ENCODE results near the gene TMEM183A.

TMEM183A gene

DNA sequence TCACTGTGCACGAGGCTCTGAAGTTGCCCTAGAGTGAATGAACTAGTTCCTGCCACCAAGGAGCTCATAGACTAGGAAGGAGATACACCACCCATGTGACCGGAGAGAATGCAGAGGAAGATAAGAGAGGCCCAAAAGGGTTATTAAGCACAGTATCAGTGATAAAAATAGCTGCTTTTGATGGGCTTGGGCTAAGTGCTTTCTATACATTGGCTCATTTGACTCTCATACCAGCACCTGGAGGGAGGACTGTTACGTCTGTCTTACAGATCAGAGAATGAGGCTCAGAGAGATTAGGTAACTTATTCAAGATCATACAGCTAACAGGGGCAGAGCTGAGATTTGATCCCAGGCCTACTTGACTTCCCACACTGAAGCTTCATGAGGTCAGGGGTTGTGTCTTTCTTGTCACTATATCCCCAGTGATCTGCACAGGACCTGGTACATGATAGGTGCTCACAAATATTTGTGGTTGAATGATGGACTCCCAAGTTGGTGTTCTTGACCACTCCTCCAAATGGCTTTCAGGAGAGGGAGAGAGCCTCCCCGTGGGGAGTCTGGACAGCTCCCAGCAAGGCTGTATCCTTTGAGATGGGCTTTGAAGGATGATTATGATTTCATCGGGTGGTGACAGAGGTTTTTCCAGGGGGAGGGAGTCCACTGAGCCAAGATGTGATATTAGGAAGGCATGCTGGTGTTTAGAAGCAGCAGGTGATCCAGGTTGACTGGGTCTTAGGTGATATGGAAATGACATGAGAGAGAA lies 33.5 kb downstream of the TMEM183A start:
- Histone ChIP-seq H3K4me3 (ENCODE audit: insufficient read depth, low read length, poor library complexity, severe bottlenecking) (no peak overlapping the region), H3F3A (ENCODE audit: insufficient read depth) (no peaks in the 10 kb centered on the region), H3K9me3 (ENCODE audit: insufficient read depth, low read length) (no peaks in the 10 kb centered on the region), H4K20me1 (ENCODE audit: low read depth, low read length) (no peaks in the 10 kb centered on the region), H3K27me3 (ENCODE audit: low read length) (no peaks in the 10 kb centered on the region), H3K79me2 (ENCODE audit: insufficient read depth, low read length) (no peaks in the 10 kb centered on the region), H3K4me2 (ENCODE audit: low read depth, low read length, poor library complexity, severe bottlenecking) (no peak overlapping the region), H3K9ac (ENCODE audit: low read length) (no peak overlapping the region), H3K36me3 (ENCODE audit: low read length) (no peaks in the 10 kb centered on the region), H3K9me2 (replicated peaks; ENCODE audit: insufficient read depth, low read length) (no peaks in the 10 kb centered on the region), H3K27ac (ENCODE audit: low read depth, low read length) (no peak overlapping the region), H2AFZ (ENCODE audit: low read depth, low read length, severe bottlenecking) (no peak overlapping the region)
- TF ChIP-seq, protein P1, sequence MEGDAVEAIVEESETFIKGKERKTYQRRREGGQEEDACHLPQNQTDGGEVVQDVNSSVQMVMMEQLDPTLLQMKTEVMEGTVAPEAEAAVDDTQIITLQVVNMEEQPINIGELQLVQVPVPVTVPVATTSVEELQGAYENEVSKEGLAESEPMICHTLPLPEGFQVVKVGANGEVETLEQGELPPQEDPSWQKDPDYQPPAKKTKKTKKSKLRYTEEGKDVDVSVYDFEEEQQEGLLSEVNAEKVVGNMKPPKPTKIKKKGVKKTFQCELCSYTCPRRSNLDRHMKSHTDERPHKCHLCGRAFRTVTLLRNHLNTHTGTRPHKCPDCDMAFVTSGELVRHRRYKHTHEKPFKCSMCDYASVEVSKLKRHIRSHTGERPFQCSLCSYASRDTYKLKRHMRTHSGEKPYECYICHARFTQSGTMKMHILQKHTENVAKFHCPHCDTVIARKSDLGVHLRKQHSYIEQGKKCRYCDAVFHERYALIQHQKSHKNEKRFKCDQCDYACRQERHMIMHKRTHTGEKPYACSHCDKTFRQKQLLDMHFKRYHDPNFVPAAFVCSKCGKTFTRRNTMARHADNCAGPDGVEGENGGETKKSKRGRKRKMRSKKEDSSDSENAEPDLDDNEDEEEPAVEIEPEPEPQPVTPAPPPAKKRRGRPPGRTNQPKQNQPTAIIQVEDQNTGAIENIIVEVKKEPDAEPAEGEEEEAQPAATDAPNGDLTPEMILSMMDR (IDR thresholded peaks at IDR 0.05; ENCODE audit: insufficient read depth, low read length, poor library complexity, severe bottlenecking), result no peak

DNA sequence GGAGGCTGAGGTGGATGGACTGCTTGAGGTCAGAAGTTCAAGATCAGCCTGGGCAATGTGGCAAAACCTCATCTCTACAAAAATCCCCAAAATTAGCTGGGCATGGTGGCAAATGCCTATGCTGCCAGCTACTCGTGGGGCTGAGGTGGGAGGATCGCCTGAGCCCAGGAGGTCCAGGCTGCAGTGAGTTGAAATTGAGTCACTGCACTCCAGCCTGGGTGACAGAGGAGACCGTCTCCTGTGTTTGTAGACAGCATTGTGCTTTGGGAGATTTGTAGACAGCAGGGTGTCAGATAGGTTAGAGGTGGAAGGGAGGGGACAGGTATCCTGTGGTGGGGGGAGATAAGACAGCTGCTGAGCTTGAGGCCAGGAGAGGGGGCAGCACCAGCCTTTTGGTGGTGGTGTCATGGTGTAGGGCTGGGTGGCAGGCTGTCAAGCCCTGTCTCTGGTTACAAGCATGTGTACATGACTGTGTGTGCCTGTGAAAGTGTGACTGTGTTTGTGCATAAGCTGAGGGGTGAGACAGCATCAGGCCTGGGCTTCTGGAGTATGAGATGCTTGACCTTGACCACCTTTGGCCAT lies 34.3 kb downstream of the TMEM183A start:
- Histone ChIP-seq H3K4me3 (ENCODE audit: insufficient read depth, low read length, poor library complexity, severe bottlenecking) (no peak overlapping the region), H3K36me3 (ENCODE audit: low read length) (no peaks in the 10 kb centered on the region), H3K27me3 (ENCODE audit: low read length) (no peaks in the 10 kb centered on the region), H3K9ac (ENCODE audit: low read length) (no peak overlapping the region), H3K27ac (ENCODE audit: low read depth, low read length) (no peak overlapping the region), H3F3A (ENCODE audit: insufficient read depth) (no peaks in the 10 kb centered on the region), H3K4me2 (ENCODE audit: low read depth, low read length, poor library complexity, severe bottlenecking) (no peak overlapping the region), H3K79me2 (ENCODE audit: insufficient read depth, low read length) (no peaks in the 10 kb centered on the region), H3K9me2 (replicated peaks; ENCODE audit: insufficient read depth, low read length) (no peaks in the 10 kb centered on the region), H2AFZ (ENCODE audit: low read depth, low read length, severe bottlenecking) (no peak overlapping the region), H4K20me1 (ENCODE audit: low read depth, low read length) (no peaks in the 10 kb centered on the region), H3K9me3 (ENCODE audit: insufficient read depth, low read length) (no peaks in the 10 kb centered on the region)
- TF ChIP-seq EZH2phosphoT487 (conservative IDR thresholded peaks at IDR 0.05; ENCODE audit: low read length), result no peak
- TF ChIP-seq, protein P1 (IDR thresholded peaks at IDR 0.05; ENCODE audit: insufficient read depth, low read length, poor library complexity, severe bottlenecking), result no peak

DNA sequence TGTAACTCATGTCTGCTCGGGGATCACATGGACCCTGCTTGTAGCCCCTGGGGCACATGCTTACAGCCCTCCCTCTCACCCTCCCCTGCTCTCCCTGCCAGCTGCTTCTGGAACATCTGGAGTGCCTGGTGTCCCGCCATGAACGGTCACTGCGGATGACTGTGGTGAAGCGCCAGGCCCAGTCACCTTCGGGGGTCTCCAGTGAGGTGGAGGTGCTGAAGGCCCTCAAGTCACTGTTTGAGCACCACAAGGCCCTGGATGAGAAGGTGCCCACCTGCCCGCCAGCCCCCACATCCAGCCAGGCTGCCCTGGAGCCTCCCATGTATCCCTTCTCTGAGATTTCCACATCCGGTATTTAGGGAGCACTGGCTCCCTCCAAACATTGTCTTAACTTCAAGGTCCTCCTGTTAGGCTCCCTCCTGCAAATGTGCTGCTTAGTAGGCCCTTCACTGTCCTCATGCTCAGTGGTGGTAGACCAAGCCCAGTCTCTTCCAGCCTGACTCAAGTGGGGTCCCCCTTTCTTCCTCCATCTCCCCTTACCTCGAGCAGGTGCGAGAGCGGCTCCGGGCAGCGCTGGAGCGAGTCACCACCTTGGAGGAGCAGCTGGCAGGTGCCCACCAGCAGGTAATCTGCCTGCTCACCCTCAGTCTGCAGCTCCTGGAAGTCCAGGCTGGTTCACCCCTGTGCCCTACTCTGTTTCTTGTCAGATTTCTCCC lies 36.8 kb downstream of the TMEM183A start:
- Histone ChIP-seq H3F3A (ENCODE audit: insufficient read depth) (no peaks in the 10 kb centered on the region), H3K27ac (ENCODE audit: low read depth, low read length) (no peak overlapping the region), H3K4me2 (ENCODE audit: low read depth, low read length, poor library complexity, severe bottlenecking) (no peak overlapping the region), H3K27me3 (ENCODE audit: low read length) (no peaks in the 10 kb centered on the region), H4K20me1 (ENCODE audit: low read depth, low read length) (no peaks in the 10 kb centered on the region), H3K36me3 (ENCODE audit: low read length) (no peaks in the 10 kb centered on the region), H3K9me3 (ENCODE audit: insufficient read depth, low read length) (no peaks in the 10 kb centered on the region), H3K4me3 (ENCODE audit: insufficient read depth, low read length, poor library complexity, severe bottlenecking) (no peak overlapping the region), H2AFZ (ENCODE audit: low read depth, low read length, severe bottlenecking) (no peak overlapping the region), H3K9ac (ENCODE audit: low read length) (no peak overlapping the region), H3K9me2 (replicated peaks; ENCODE audit: insufficient read depth, low read length) (no peaks in the 10 kb centered on the region), H3K79me2 (ENCODE audit: insufficient read depth, low read length) (no peaks in the 10 kb centered on the region)
- TF ChIP-seq, protein P1 (IDR thresholded peaks at IDR 0.05; ENCODE audit: insufficient read depth, low read length, poor library complexity, severe bottlenecking), result no peak
- TF ChIP-seq EZH2phosphoT487 (conservative IDR thresholded peaks at IDR 0.05; ENCODE audit: low read length), result no peak
